GM23248 (cell line): Measurements from ENCODE around the gene CIAPIN1. TPM values are rescaled to one million over a fixed set of nuclear protein-coding genes. Genes with fewer than 3 reads are reported as not detected.

Experiments
- DNase-seq: peaks from one replicate; pipeline ENCODE4 v3.0.0-alpha.2; 2015
- H2AFZ ChIP-seq: fragments of 200-600 bp; sonication (generic); 2 replicates; pipeline ENCODE4 v1.6.1; 2016; ENCODE audit warnings: antibody characterized with exemption
- H3F3A ChIP-seq: fragments of 200-600 bp; sonication (generic); 2 replicates; pipeline ENCODE4 v1.6.1; 2016; ENCODE audit warnings: mild to moderate bottlenecking, antibody characterized with exemption, mixed run types; ENCODE audit not compliant: insufficient read depth
- H3K27ac ChIP-seq: fragments of 200-600 bp; sonication (generic); 2 replicates; pipeline ENCODE4 v1.5.1; 2016; ENCODE audit warnings: mild to moderate bottlenecking
- H3K27me3 ChIP-seq: fragments of 200-600 bp; sonication (generic); replicated peaks from 2 replicates; pipeline ENCODE4 v1.6.1; 2016; ENCODE audit warnings: mild to moderate bottlenecking; ENCODE audit not compliant: insufficient read depth
- H3K36me3 ChIP-seq: fragments of 200-600 bp; sonication (generic); 2 replicates; pipeline ENCODE4 v1.6.1; 2016; ENCODE audit warnings: low read depth, mild to moderate bottlenecking
- H3K4me1 ChIP-seq: fragments of 200-600 bp; sonication (generic); 2 replicates; pipeline ENCODE4 v1.6.1; 2016; ENCODE audit warnings: mild to moderate bottlenecking; ENCODE audit not compliant: insufficient read depth
- H3K4me2 ChIP-seq: fragments of 200-600 bp; sonication (generic); one replicate; pipeline ENCODE4 v1.6.1; 2016; ENCODE audit warnings: mild to moderate bottlenecking; ENCODE audit not compliant: unreplicated experiment
- H3K4me3 ChIP-seq: fragments of 200-600 bp; sonication (generic); 2 replicates; pipeline ENCODE4 v1.5.1; 2016; ENCODE audit warnings: mild to moderate bottlenecking
- H3K79me2 ChIP-seq: fragments of 200-600 bp; sonication (generic); 2 replicates; pipeline ENCODE4 v1.6.1; 2016; ENCODE audit warnings: mild to moderate bottlenecking; ENCODE audit not compliant: insufficient read depth
- H3K9ac ChIP-seq: fragments of 200-600 bp; sonication (generic); 2 replicates; pipeline ENCODE4 v1.6.1; 2016; ENCODE audit warnings: mild to moderate bottlenecking
- H3K9me2 ChIP-seq: fragments of 200-600 bp; sonication (generic); 2 replicates; pipeline ENCODE4 v1.6.1; 2016; ENCODE audit warnings: mixed run types, mild to moderate bottlenecking, moderate library complexity; ENCODE audit not compliant: insufficient read depth
- H3K9me3 ChIP-seq: fragments of 200-600 bp; sonication (generic); one replicate; pipeline ENCODE4 v1.6.1; 2017; ENCODE audit warnings: low read depth
- H4K20me1 ChIP-seq: fragments of 200-600 bp; sonication (generic); 2 replicates; pipeline ENCODE4 v1.6.0; 2016; ENCODE audit not compliant: insufficient read depth
- EZH2 ChIP-seq: fragments of 200-600 bp; sonication (generic); IDR thresholded peaks from 2 replicates; pipeline ENCODE4 v1.6.1; 2018; ENCODE audit warnings: antibody characterized with exemption, mild to moderate bottlenecking; ENCODE audit not compliant: insufficient read depth, poor library complexity, severe bottlenecking
- EZH2phosphoT487 ChIP-seq: fragments of 200-600 bp; sonication (generic); IDR thresholded peaks from 2 replicates; pipeline ENCODE4 v1.6.1; 2018; ENCODE audit warnings: antibody characterized with exemption, moderate library complexity, mild to moderate bottlenecking, low read depth; ENCODE audit not compliant: insufficient read depth
- WGBS, 2 experiments: methylation state at CpG; one replicate each; pipeline ENCODE4 v1.1.6; 2015 to 2017; ENCODE audit warnings: low lambda C conversion rate in 2 of 2, low coverage in 1 of 2; ENCODE audit errors: missing lambda C conversion rate in 2 of 2; 5-methylcytosine and 5-hydroxymethylcytosine counted together
- in situ Hi-C: fragments of 300-500 bp; cut with MboI; formaldehyde crosslinking; loops from 2 replicates; pipeline ENCODE4 v1.15.0; 2020
- polyA plus RNA-seq: library from polyadenylated mRNA; unstranded; fragments of >200 nt; fragmentation: Nextera tagmentation; extraction: Ambion mirVana; gene quantifications from 2 replicates; pipeline ENCODE4 v1.2.1, GENCODE V29; 2016
- total RNA-seq: library from RNA; depleted of rRNA; stranded (reverse); fragments of >200 nt; shearing (Covaris generic); gene quantifications from 2 replicates; pipeline ENCODE4 v1.2.3, GENCODE V29; 2014

CIAPIN1 gene
- total and polyA plus RNA-seq, 2 experiments from 2014 or later: 35.7 to 45.1 TPM

DNA sequence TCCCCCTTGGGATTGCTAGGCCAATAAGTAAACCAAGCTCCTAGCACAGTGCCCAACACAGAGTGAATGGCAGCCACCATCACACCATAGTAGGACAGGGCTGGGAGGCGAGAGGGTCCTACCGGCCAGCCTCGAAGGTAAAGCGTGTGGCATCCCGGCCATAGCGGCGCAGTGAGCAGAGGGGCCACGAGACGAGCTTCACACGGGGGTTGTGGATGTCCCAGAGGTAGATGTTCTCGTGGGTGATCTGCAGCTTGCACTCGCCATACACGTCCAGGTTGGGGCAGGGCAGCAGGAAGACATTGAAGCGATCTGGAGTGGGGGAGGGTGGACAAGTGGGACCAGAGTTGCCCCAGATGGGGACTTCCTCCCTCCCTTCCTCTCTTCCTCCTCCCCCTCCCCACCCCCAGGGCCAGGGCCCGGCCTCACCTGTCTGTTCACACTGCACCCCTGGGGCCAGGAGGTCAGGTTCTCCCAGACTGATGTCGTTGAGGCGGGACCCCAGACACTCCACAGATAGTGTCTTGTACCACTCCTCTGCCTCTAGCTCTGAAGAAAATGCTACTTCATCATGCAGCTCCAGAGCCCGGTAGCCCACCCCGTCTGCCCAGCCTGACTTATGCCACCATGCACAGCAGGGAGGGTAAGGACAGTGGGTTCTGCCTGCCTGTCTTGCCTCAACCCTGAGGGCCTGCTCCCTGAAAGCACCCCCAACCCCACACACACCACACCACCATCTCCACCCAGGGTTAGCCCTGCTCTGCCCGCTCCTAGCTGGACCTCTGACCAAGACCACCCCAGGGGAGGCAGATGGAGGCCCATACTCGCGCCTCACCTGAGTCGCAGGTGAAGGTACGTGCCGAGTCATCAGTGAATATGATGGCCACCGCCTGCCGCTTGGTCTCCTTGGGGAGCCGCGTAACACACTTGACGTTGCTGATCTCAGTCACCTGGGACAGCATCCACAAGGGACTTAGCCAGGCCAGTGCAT lies 27.8 kb upstream of the CIAPIN1 start:
- Histone ChIP-seq H3K4me1 (peaks cover 12% of the 10 kb centered on the region), H3K27me3 (no peaks in the 10 kb centered on the region), H3K9me2 (no peaks in the 10 kb centered on the region), H3K9ac (no peak overlapping the region), H2AFZ (no peak overlapping the region), H3F3A (peaks cover 26% of the 10 kb centered on the region), H3K9me3 (no peaks in the 10 kb centered on the region), H3K79me2 (peaks cover 40% of the 10 kb centered on the region), H3K4me2 (no peak overlapping the region), H3K36me3 (peaks cover 17% of the 10 kb centered on the region), H3K4me3 (no peak overlapping the region), H3K27ac (no peak overlapping the region), H4K20me1 (no peaks in the 10 kb centered on the region)
- 85 to 90% methylated on average over 26 to 30 of the region's 30 CpGs for WGBS, 2 experiments
- in situ Hi-C loops: no loop called here
- TF ChIP-seq EZH2phosphoT487 (no peak), EZH2 (no peak)
- DNase-seq: no peak

DNA sequence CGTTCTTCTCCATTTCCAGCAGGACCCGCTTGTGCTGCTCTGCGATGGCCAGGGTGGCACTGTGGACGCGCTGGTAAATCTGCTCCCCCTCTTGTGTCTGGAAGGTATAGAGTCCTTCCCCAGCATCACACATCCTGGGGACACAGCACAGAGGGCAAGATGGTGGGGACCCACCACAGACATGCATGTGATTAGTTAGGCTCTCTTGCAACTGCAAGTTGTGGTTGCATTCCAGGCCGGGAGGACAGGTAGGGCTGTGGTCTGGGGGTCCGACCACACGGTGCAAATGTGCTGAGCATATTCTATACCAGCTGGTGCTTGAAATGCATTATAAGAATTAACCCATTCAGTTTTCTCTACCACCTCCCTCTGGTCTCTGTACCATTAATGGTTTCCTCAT lies 26.7 kb upstream of the CIAPIN1 start:
- Histone ChIP-seq H3K4me2 (no peak overlapping the region), H3K36me3 (peaks cover 25% of the 10 kb centered on the region), H3K9me2 (no peaks in the 10 kb centered on the region), H3K27me3 (no peaks in the 10 kb centered on the region), H3K9ac (no peak overlapping the region), H3K27ac (no peak overlapping the region), H3K9me3 (no peaks in the 10 kb centered on the region), H3F3A (peaks cover 26% of the 10 kb centered on the region), H3K79me2 (peaks cover 35% of the 10 kb centered on the region), H3K4me3 (no peak overlapping the region), H4K20me1 (no peaks in the 10 kb centered on the region), H3K4me1 (peaks cover 9% of the 10 kb centered on the region), H2AFZ (no peak overlapping the region)
- no peak for DNase-seq
- 73% methylated on average over 5 to 8 of the region's 8 CpGs for WGBS, 2 experiments
- TF ChIP-seq EZH2 (no peak), EZH2phosphoT487 (no peak)
- in situ Hi-C loops: no loop called here

DNA sequence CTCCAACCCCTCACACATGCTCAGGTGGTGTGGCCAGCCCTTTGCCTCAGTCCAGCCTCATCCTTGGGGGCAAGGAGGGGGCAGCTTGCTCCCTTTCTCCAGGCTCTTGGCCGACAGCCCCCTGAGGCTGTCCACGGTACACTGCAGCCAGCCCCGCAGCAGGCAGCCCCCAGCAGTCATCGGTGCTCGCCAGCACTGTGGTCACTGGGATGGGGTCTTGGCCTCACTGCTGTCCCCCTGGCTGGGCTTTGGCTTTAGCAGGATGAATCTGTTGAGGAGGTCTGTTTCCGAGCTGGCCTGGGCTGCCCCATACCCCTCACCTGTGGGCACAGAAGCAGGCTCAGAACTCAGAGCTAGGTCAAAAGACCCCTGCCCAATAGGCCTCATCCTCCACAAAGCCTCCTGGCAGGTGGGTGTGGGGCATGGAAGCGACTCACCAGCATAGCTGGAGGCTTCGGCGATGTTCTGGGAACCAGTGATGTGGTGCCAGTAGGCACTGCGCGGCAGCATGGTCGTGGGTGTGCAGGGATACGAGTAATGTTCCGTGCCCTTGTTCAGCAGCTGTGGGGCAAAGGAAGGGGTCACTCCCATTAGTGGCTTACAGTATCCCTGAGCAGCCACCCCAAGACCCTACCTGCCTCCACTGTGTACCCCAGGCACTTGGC lies 26.1 kb upstream of the CIAPIN1 start:
- no peak for DNase-seq
- H4K20me1 ChIP-seq: no peaks in the 10 kb centered on the region

DNA sequence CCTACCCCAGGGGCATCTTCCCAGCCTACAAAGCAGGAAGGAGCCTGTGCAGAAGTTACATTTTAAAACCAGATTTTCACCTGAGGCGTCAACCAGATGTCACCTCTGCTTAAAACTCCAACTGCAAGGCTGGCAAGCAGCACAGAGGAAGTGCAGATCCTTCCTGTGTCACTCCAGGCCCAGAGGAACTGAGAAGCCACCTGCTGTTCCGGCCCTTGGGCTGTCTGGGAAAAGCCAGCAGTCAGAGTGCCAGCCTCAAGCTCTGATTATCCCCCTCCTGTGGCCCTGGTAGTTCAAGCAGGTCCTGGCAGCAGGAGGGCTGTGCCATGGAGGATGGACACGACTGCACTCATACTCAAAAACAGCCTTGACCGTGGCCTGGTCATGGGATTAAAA lies 25.5 kb upstream of the CIAPIN1 start:
- WGBS, 2 experiments: 70 to 76% methylated on average over 3 to 4 of the region's 4 CpGs
- no peak for DNase-seq
- H3F3A ChIP-seq: peaks cover 38% of the 10 kb centered on the region
- H3K9ac ChIP-seq: no peak overlapping the region
- no peaks in the 10 kb centered on the region for H4K20me1 ChIP-seq
- no peaks in the 10 kb centered on the region for H3K9me2 ChIP-seq
- H3K27me3 ChIP-seq: no peaks in the 10 kb centered on the region
- peaks cover 5% of the 10 kb centered on the region; the same call in 1 of the 2 replicates for H3K4me1 ChIP-seq
- H3K79me2 ChIP-seq: peaks cover 35% of the 10 kb centered on the region
- no peaks in the 10 kb centered on the region for H3K9me3 ChIP-seq
- in situ Hi-C loops: no loop called here
- no peak overlapping the region for H2AFZ ChIP-seq
- peaks cover 33% of the 10 kb centered on the region for H3K36me3 ChIP-seq
- no peak overlapping the region for H3K27ac ChIP-seq
- no peak overlapping the region for H3K4me2 ChIP-seq
- H3K4me3 ChIP-seq: no peak overlapping the region
- TF ChIP-seq EZH2phosphoT487 (no peak), EZH2 (no peak)

More for the DNA sequence above, 26.1 kb upstream of the CIAPIN1 start:
- Histone ChIP-seq H2AFZ (no peak overlapping the region), H3K4me2 (no peak overlapping the region), H3K9ac (no peak overlapping the region), H3K79me2 (peaks cover 35% of the 10 kb centered on the region), H3K4me3 (no peak overlapping the region), H3K4me1 (peaks cover 5% of the 10 kb centered on the region; the same call in 1 of the 2 replicates), H3K36me3 (peaks cover 26% of the 10 kb centered on the region), H3K27me3 (no peaks in the 10 kb centered on the region), H3F3A (peaks cover 32% of the 10 kb centered on the region), H3K9me3 (no peaks in the 10 kb centered on the region), H3K27ac (no peak overlapping the region), H3K9me2 (no peaks in the 10 kb centered on the region)
- in situ Hi-C loops: no loop called here
- TF ChIP-seq EZH2: no peak
- TF ChIP-seq EZH2phosphoT487: no peak
- 79 to 83% methylated on average over 13 to 14 of the region's 14 CpGs for WGBS, 2 experiments
